ENCODE data around the gene XKRX.

- TF ChIP-seq ATF7-NPFF (CRISPR knock-in tag; IDR thresholded peaks at IDR 0.05; ENCODE audit: low read depth) (no peak), TP53 (CRISPR knock-in tag; conservative IDR thresholded peaks at IDR 0.05) (no peak), NR3C1 (CRISPR knock-in tag; IDR thresholded peaks at IDR 0.05) (no peak), CTCF (CRISPR knock-in tag; IDR thresholded peaks at IDR 0.05) (no peak), MEIS2 (CRISPR knock-in tag; IDR thresholded peaks at IDR 0.05) (no peak), EP300 (IDR thresholded peaks at IDR 0.05; ENCODE audit: low read depth in 2 of 2, low read length in 2 of 2) (no peak), EP300 (CRISPR knock-in tag; IDR thresholded peaks at IDR 0.05; ENCODE audit: borderline replicate concordance) (no peak), ZFX (CRISPR knock-in tag; IDR thresholded peaks at IDR 0.05; ENCODE audit: low read depth) (no peak), MTF2 (CRISPR knock-in tag; IDR thresholded peaks at IDR 0.05; ENCODE audit: borderline replicate concordance) (no peak)
Measured at GRCh38 chrX:100915562-100915961, 13.2 kb downstream of the XKRX start.
